IMR-90 (cell line): ENCODE results near the gene OSBP. TPM values are rescaled to one million over a fixed set of nuclear protein-coding genes. Genes with fewer than 3 reads are reported as not detected.

ENCODE experiments used
- ATAC-seq: fragments of 200-7000 bp; cut with Tn5 transposase; 2 replicates; pipeline ENCODE4 v1.9.1; 2020; ENCODE audit warnings: low read depth, mild to moderate bottlenecking, moderate library complexity
- BruUV-seq: library from RNA; stranded (reverse); fragments of 400-500 nt; replicated peaks from 2 replicates; lab custom pipeline; 2021; lab: Mats Ljungman, UMichigan
- CTCF ChIA-PET: fragments of 300-600 bp; formaldehyde crosslinking; extraction: SDS; loops from one replicate; lab custom pipeline; 2021; ENCODE audit warnings: antibody characterized with exemption; lab: Yijun Ruan, JAX
- POLR2A ChIA-PET: fragments of 300-600 bp; sonication (Branson Sonifier 250); formaldehyde crosslinking; loops from one replicate; lab custom pipeline; 2022; ENCODE audit warnings: antibody characterized with exemption; ENCODE audit not compliant: unreplicated experiment; lab: Charles Lee
- DNase-seq: peaks from one replicate; pipeline ENCODE4 v3.0.0; 2013
- H2AFZ ChIP-seq: replicated peaks from 2 replicates; pipeline ENCODE3; 2013; ENCODE audit warnings: low read length, mild to moderate bottlenecking; ENCODE audit not compliant: poor library complexity
- H2AK5ac ChIP-seq: 2 replicates; pipeline ENCODE4 v1.6.1; 2013; ENCODE audit warnings: low read depth, low read length, inconsistent platforms
- H2AK9ac ChIP-seq: replicated peaks from 2 replicates; pipeline ENCODE3; 2013; ENCODE audit warnings: mild to moderate bottlenecking, low read depth, low read length, moderate library complexity; ENCODE audit not compliant: poor library complexity
- H2BK120ac ChIP-seq: 2 replicates; pipeline ENCODE4 v1.6.1; 2013; ENCODE audit warnings: low read depth, low read length, inconsistent platforms
- H2BK15ac ChIP-seq: 3 replicates; pipeline ENCODE4 v1.6.1; 2013; ENCODE audit warnings: low read depth, low read length, inconsistent platforms
- H2BK20ac ChIP-seq: 2 replicates; pipeline ENCODE4 v1.6.1; 2013; ENCODE audit warnings: low read depth, mild to moderate bottlenecking, inconsistent platforms, low read length, moderate library complexity
- H2BK5ac ChIP-seq: 2 replicates; pipeline ENCODE4 v1.6.1; 2013; ENCODE audit warnings: mild to moderate bottlenecking, low read depth, low read length, inconsistent platforms; ENCODE audit not compliant: poor library complexity, severe bottlenecking
- H3K14ac ChIP-seq: replicated peaks from 2 replicates; pipeline ENCODE4 v1.6.1; 2013; ENCODE audit warnings: low read depth, low read length, inconsistent platforms
- H3K18ac ChIP-seq: 2 replicates; pipeline ENCODE4 v1.6.1; 2013; ENCODE audit warnings: low read depth, low read length, control low read depth
- H3K23ac ChIP-seq: 2 replicates; pipeline ENCODE4 v1.6.1; 2013; ENCODE audit warnings: low read depth, low read length, inconsistent platforms
- H3K27ac ChIP-seq: 2 replicates; pipeline ENCODE4 v1.5.1; 2013; ENCODE audit warnings: mild to moderate bottlenecking, control low read depth, low read length; ENCODE audit not compliant: insufficient read depth
- H3K27me3 ChIP-seq: 2 replicates; pipeline ENCODE4 v1.6.1; 2013; ENCODE audit warnings: low read length; ENCODE audit not compliant: control insufficient read depth, insufficient read depth
- H3K36me3 ChIP-seq: 2 replicates; pipeline ENCODE4 v1.6.1; 2013; ENCODE audit warnings: low read length, mixed read lengths; ENCODE audit not compliant: control insufficient read depth, insufficient read depth
- H3K4ac ChIP-seq: 2 replicates; pipeline ENCODE4 v1.6.1; 2013; ENCODE audit warnings: low read depth, low read length, inconsistent platforms
- H3K4me1 ChIP-seq: 2 replicates; pipeline ENCODE4 v1.6.1; 2013; ENCODE audit warnings: low read length, mixed read lengths; ENCODE audit not compliant: control insufficient read depth, insufficient read depth
- H3K4me2 ChIP-seq: 2 replicates; pipeline ENCODE4 v1.6.1; 2013; ENCODE audit warnings: low read depth, mild to moderate bottlenecking, control low read depth, low read length, moderate library complexity
- H3K4me3 ChIP-seq: 2 replicates; pipeline ENCODE4 v1.5.1; 2013; ENCODE audit warnings: low read depth, mild to moderate bottlenecking, control low read depth, low read length, moderate library complexity; ENCODE audit not compliant: insufficient read depth
- H3K56ac ChIP-seq: 2 replicates; pipeline ENCODE4 v1.6.1; 2013; ENCODE audit warnings: low read length, inconsistent platforms; ENCODE audit not compliant: insufficient read depth; ENCODE audit errors: extremely low read depth
- H3K79me1 ChIP-seq, 2 experiments: 2 replicates each; pipeline ENCODE4 v1.6.1; 2013; ENCODE audit warnings: low read length in 2 of 2, inconsistent platforms in 1 of 2, low read depth in 1 of 2
- H3K9ac ChIP-seq: 2 replicates; pipeline ENCODE4 v1.6.1; 2013; ENCODE audit warnings: low read depth, low read length, control low read depth
- H3K9me1 ChIP-seq: 2 replicates; pipeline ENCODE4 v1.6.1; 2013; ENCODE audit warnings: low read length, inconsistent platforms; ENCODE audit not compliant: insufficient read depth
- H3K9me3 ChIP-seq: 2 replicates; pipeline ENCODE4 v1.6.1; 2013; ENCODE audit warnings: low read length; ENCODE audit not compliant: control insufficient read depth, insufficient read depth
- H4K20me1 ChIP-seq: 2 replicates; pipeline ENCODE4 v1.6.1; 2013; ENCODE audit warnings: low read length, inconsistent platforms; ENCODE audit not compliant: insufficient read depth
- H4K5ac ChIP-seq: 2 replicates; pipeline ENCODE4 v1.6.1; 2013; ENCODE audit warnings: mild to moderate bottlenecking, low read depth, low read length, control low read depth
- H4K8ac ChIP-seq, 2 experiments: 2 replicates each; pipeline ENCODE4 v1.6.1; 2013; ENCODE audit warnings: low read depth in 2 of 2, low read length in 2 of 2, control low read depth in 1 of 2, inconsistent platforms in 1 of 2
- H4K91ac ChIP-seq: 2 replicates; pipeline ENCODE4 v1.6.1; 2013; ENCODE audit warnings: low read depth, low read length, inconsistent platforms; ENCODE audit not compliant: insufficient read depth
- MXI1 ChIP-seq: IDR thresholded peaks from 2 replicates; pipeline ENCODE4 v1.6.1; 2012; ENCODE audit warnings: low read depth, mild to moderate bottlenecking, low read length, moderate library complexity, borderline replicate concordance
- NFE2L2 ChIP-seq: fragments of 150-350 bp; IDR thresholded peaks from 2 replicates; pipeline ENCODE4 v1.6.1; 2016; ENCODE audit warnings: low read depth, mild to moderate bottlenecking, low read length
- WGBS, 2 experiments: methylation state at CpG; one replicate each; pipeline versions ENCODE4 v1.1.5 to v1.1.7; 2013; ENCODE audit warnings: missing lambda C conversion rate in 2 of 2; ENCODE audit not compliant: insufficient read length in 1 of 2; ENCODE audit errors: extremely low coverage in 2 of 2; 5-methylcytosine and 5-hydroxymethylcytosine counted together
- dilution Hi-C: fragments of 300-500 bp; cut with HindIII; formaldehyde crosslinking; loops from one replicate; pipeline ENCODE4 v1.14.3; 2018; ENCODE audit warnings: low sequenced_read_pairs; ENCODE audit not compliant: unreplicated experiment
- in situ Hi-C: fragments of 300-500 bp; cut with MboI; formaldehyde crosslinking; loops from 3 replicates; pipeline ENCODE4 v1.14.3; 2019; ENCODE audit warnings: low sequenced_read_pairs, inconsistent platforms, mixed read lengths
- intact Hi-C: fragments of 100-400 bp; cut with micrococcal nuclease; formaldehyde crosslinking; loops from 2 replicates; pipeline ENCODE4 v1.10.0; 2022
- polyA plus RNA-seq, 3 experiments: library from polyadenylated mRNA; depleted of rRNA; stranded (reverse); fragments of >200 nt; gene quantifications; 2 replicates each; pipeline ENCODE4 v1.2.3, GENCODE V29; 2012; ENCODE audit warnings: low replicate concordance in 1 of 3
- total RNA-seq: library from RNA; depleted of rRNA; stranded (reverse); fragments of >200 nt; gene quantifications from 2 replicates; pipeline ENCODE4 v1.2.3, GENCODE V29; 2012

The OSBP gene
- total and polyA plus RNA-seq, 2 of the 4 experiments (the other 2 are of a cell fraction), result 22.1 to 27.4 TPM

DNA sequence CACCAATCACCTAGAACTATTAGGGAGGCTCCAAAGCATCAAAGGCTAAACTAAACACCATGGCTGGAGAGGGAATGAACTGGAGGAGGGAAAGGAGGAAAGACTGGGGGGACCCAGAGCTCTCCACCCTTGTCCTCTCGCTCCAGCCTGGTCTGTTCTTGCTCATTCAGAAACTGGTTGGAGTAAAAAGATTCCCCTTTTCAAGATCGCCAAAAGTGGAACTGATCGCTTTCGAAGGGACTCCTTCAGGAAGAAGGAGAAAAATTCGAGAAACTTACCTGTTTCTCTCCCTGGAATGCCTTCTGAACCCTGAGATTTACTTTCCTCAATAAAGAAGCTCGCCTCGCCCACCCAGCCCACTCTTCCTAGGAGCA, 57.3 kb downstream of the OSBP start:
- Histone ChIP-seq H2BK20ac (no peak overlapping the region), H3K27ac (no peak overlapping the region), H3K27me3 (no peaks in the 10 kb centered on the region), H2BK120ac (no peak overlapping the region), H2BK5ac (no peak overlapping the region), H4K20me1 (no peaks in the 10 kb centered on the region; the same call in 1 of the 2 replicates), H3K4me3 (no peak overlapping the region), H2AK5ac (peak overlapping the region; percentile 5; the same call in 1 of the 2 replicates), H3K4me1 (peaks cover 3% of the 10 kb centered on the region; the same call in 1 of the 2 replicates), H3K23ac (peak overlapping the region; percentile 25; the same call in 1 of the 2 replicates), H3K14ac (no peak overlapping the region), H3K56ac (no peak overlapping the region), H2AK9ac (no peak overlapping the region), H3K36me3 (no peaks in the 10 kb centered on the region), H4K91ac (no peak overlapping the region; the same call in 1 of the 2 replicates), H4K5ac (peak overlapping the region; percentile 62), H3K9me3 (no peaks in the 10 kb centered on the region), H3K4me2 (no peak overlapping the region), H3K9me1 (0 out of 2 replicates have a peak, but pooled peaks cover 3% of the 10 kb centered on the region), H2BK15ac (no peak overlapping the region), H3K9ac (no peak overlapping the region), H4K8ac (peak overlapping the region; percentile 6 to 74; a peak in 2 of 4 replicates), H3K79me1 (no peaks in the 10 kb centered on the region), H2AFZ (peak overlapping the region; percentile 60), H3K18ac (no peak overlapping the region), H3K4ac (peak overlapping the region; percentile 8; the same call in 1 of the 2 replicates)
- dilution Hi-C loops (no loop called here), in situ Hi-C loops (loop anchor here (10.0 to 25.0 kb wide), 2 partner anchors 247 to 971 kb away; partner anchors contain the start of genes LPXN and ZFP91), intact Hi-C loops (loop anchor here (10.0 kb wide), 1 partner anchor 983 kb away; the partner anchor contains the start of genes LPXN and ZFP91)
- ATAC-seq, result no peak
- WGBS, 2 experiments, result no CpG with 5 or more reads among the region's 7 CpGs
- DNase-seq, result no peak
- ChIA-PET POLR2A (no interaction called here), CTCF (interaction anchor here (1.2 kb wide), 1 partner anchor 12 kb away, joined by 3 read pairs; no protein-coding TSS in a partner anchor)
- no TSS peak for BruUV-seq
- TF ChIP-seq MXI1 (no peak), NFE2L2 (no peak)
